Measurements from ENCODE around the gene UPP1.
A peak's percentile ranks its signal among the peaks of the same experiment; 100 is the strongest.
"Not testable (repeated sequence)": the region's sequence is repeated elsewhere in the genome, so short reads cannot be mapped to it uniquely, and the experiment has no call there.

Gene UPP1

GRCh38 chr7:48089046-48090003, at the start of gene UPP1:
UPP1 (plus strand) TSS chr7:48089265; CDS start chr7:48094784, 5,519 bp downstream.
- DNase-seq, result peak; percentile 82 to 90 (median 86)

- no peak for DNase-seq
Observed at GRCh38 chr7:48040944-48041652, 48.0 kb upstream of the UPP1 start.

GRCh38 chr7:48041653-48041970, 47.5 kb upstream of the UPP1 start:
- DNase-seq, result no peak

- no peak for DNase-seq
Observed at GRCh38 chr7:48042216-48042615, 46.8 kb upstream of the UPP1 start.

GRCh38 chr7:48042636-48043035, 46.4 kb upstream of the UPP1 start:
- no peak for DNase-seq

- no peak for DNase-seq
Observed at GRCh38 chr7:48045195-48045765, 43.8 kb upstream of the UPP1 start.

- peak in 5 of 6 experiments; percentile 3 to 64 (median 25) for DNase-seq
Observed at GRCh38 chr7:48046458-48046857, 42.6 kb upstream of the UPP1 start.

GRCh38 chr7:48048113-48048512, 41.0 kb upstream of the UPP1 start:
- DNase-seq, result no peak

- DNase-seq, result no peak
Observed at GRCh38 chr7:48049850-48050249, 39.2 kb upstream of the UPP1 start.

- DNase-seq, result no peak
Observed at GRCh38 chr7:48052748-48053147, 36.3 kb upstream of the UPP1 start.

- no peak for DNase-seq
Observed at GRCh38 chr7:48053736-48054135, 35.3 kb upstream of the UPP1 start.

- no peak for DNase-seq
Observed at GRCh38 chr7:48058990-48059389, 30.1 kb upstream of the UPP1 start.

GRCh38 chr7:48059706-48060105, 29.4 kb upstream of the UPP1 start:
- no peak for DNase-seq

- no peak for DNase-seq
Observed at GRCh38 chr7:48063985-48064384, 25.1 kb upstream of the UPP1 start.

GRCh38 chr7:48067475-48067874, 21.6 kb upstream of the UPP1 start:
- DNase-seq, result no peak

GRCh38 chr7:48074204-48074654, 14.8 kb upstream of the UPP1 start:
- no peak for DNase-seq

- DNase-seq, result no peak
Observed at GRCh38 chr7:48077423-48077822, 11.6 kb upstream of the UPP1 start.

- DNase-seq, result no peak
Observed at GRCh38 chr7:48078470-48078869, 10.6 kb upstream of the UPP1 start.

GRCh38 chr7:48082378-48082777, 6.7 kb upstream of the UPP1 start:
- DNase-seq, result not testable (repeated sequence)

- DNase-seq, result peak in 3 of 6 experiments; percentile 5 to 25 (median 19)
Observed at GRCh38 chr7:48083114-48083830, 5.8 kb upstream of the UPP1 start.

- no peak for DNase-seq
Observed at GRCh38 chr7:48084727-48085432, 4.2 kb upstream of the UPP1 start.

GRCh38 chr7:48085433-48085791, 3.7 kb upstream of the UPP1 start:
- no peak for DNase-seq
